HCT116 (cell line): Measurements from ENCODE around the gene BZW2. TPM values are rescaled to one million over a fixed set of nuclear protein-coding genes. Genes with fewer than 3 reads are reported as not detected.

Experiments used
- ATAC-seq: fragments of 200-7000 bp; cut with Tn5 transposase; 2 replicates; pipeline ENCODE4 v1.9.1; 2020; ENCODE audit warnings: mild to moderate bottlenecking, moderate library complexity
- BruUV-seq: library from RNA; stranded (reverse); fragments of 400-500 nt; replicated peaks from 2 replicates; lab custom pipeline; 2021; lab: Mats Ljungman, UMichigan
- CTCF ChIA-PET: fragments of 300-600 bp; sonication (Branson Sonifier 250); formaldehyde crosslinking; loops from one replicate; lab custom pipeline; 2021; ENCODE audit warnings: antibody characterized with exemption; lab: Charles Lee
- POLR2A ChIA-PET: fragments of 300-600, 350-600 bp; sonication (Branson Sonifier 250); formaldehyde crosslinking; loops from one replicate; lab custom pipeline; 2021; ENCODE audit warnings: antibody characterized with exemption; lab: Charles Lee
- RAD21 ChIA-PET, 2 experiments: fragments of 300-600 bp; sonication (Branson Sonifier 250); formaldehyde crosslinking; loops; one replicate each; lab custom pipeline; 2023; ENCODE audit warnings: low total read pairs in 2 of 2; ENCODE audit not compliant: uncharacterized antibody in 2 of 2, unreplicated experiment in 2 of 2, low non-redundant PET in 1 of 2; lab: Charles Lee
- DNase-seq: peaks from one replicate; pipeline ENCODE4 v3.0.0-alpha.2; 2010; ENCODE audit warnings: low read depth, low spot score
- H2AFZ ChIP-seq: fragments of 200-600 bp; shearing (Covaris generic), sonication (generic); 2 replicates; pipeline ENCODE4 v1.6.1; 2017; ENCODE audit warnings: low read depth, mixed run types, mixed read lengths, antibody characterized with exemption, low read length; ENCODE audit not compliant: poor library complexity, severe bottlenecking
- H3K27ac ChIP-seq: 2 replicates; pipeline ENCODE4 v1.5.1; 2012; ENCODE audit warnings: low read depth, low read length
- H3K27me3 ChIP-seq: fragments of 200-600 bp; sonication (generic); 2 replicates; pipeline ENCODE4 v1.6.1; 2016; ENCODE audit warnings: mixed run types, low read length, mixed read lengths; ENCODE audit not compliant: insufficient read depth
- H3K36me3 ChIP-seq, 2 experiments: fragments of 200-500 bp in 1 of 2; fragments of 200-600 bp in 1 of 2; sonication (Bioruptor generic) in 1 of 2; sonication (generic) in 1 of 2; 2 replicates each; pipeline versions ENCODE4 v1.5.1 to v1.6.1; 2014 to 2016; ENCODE audit warnings: low read length in 2 of 2, inconsistent platforms in 1 of 2, mixed read lengths in 1 of 2, mixed run types in 1 of 2; ENCODE audit not compliant: insufficient read depth in 2 of 2, control insufficient read depth in 1 of 2
- H3K4me1 ChIP-seq, 2 experiments: fragments of 200-600 bp in 1 of 2; sonication (generic) in 1 of 2; 2 replicates each; pipeline versions ENCODE4 v1.5.1 to v1.6.1; 2012 to 2017; ENCODE audit warnings: low read length in 2 of 2, inconsistent platforms in 1 of 2, mild to moderate bottlenecking in 1 of 2, mixed read lengths in 1 of 2, mixed run types in 1 of 2, moderate library complexity in 1 of 2; ENCODE audit not compliant: insufficient read depth in 2 of 2, control insufficient read depth in 1 of 2
- H3K4me2 ChIP-seq: fragments of 200-600 bp; sonication (generic); 2 replicates; pipeline ENCODE4 v1.6.1; 2017; ENCODE audit warnings: mixed run types, low read length, mixed read lengths
- H3K4me3 ChIP-seq, 2 experiments: fragments of 200-600 bp in 1 of 2; sonication (generic) in 1 of 2; replicated peaks in 1 of 2; 2 replicates each; pipeline ENCODE4 v1.5.1; 2011 to 2016; ENCODE audit warnings: low read length in 2 of 2, control low read depth in 1 of 2, low read depth in 1 of 2, mild to moderate bottlenecking in 1 of 2, mixed read lengths in 1 of 2, mixed run types in 1 of 2
- H3K79me2 ChIP-seq: fragments of 200-600 bp; sonication (generic); 2 replicates; pipeline ENCODE4 v1.6.1; 2017; ENCODE audit warnings: mild to moderate bottlenecking, mixed run types, low read length, moderate library complexity, mixed read lengths; ENCODE audit not compliant: insufficient read depth
- H3K9ac ChIP-seq: fragments of 200-600 bp; sonication (generic); 2 replicates; pipeline ENCODE4 v1.6.1; 2016; ENCODE audit warnings: low read length, mixed read lengths
- H3K9me2 ChIP-seq: fragments of 200-600 bp; sonication (generic), shearing (Covaris generic); 2 replicates; pipeline ENCODE4 v1.6.1; 2017; ENCODE audit warnings: mixed run types, mild to moderate bottlenecking, moderate library complexity; ENCODE audit not compliant: insufficient read depth
- H3K9me3 ChIP-seq, 2 experiments: fragments of 200-500 bp in 1 of 2; fragments of 200-600 bp in 1 of 2; sonication (Bioruptor generic) in 1 of 2; sonication (generic) in 1 of 2; 2 replicates each; pipeline ENCODE4 v1.6.1; 2014 to 2017; ENCODE audit warnings: low read length in 2 of 2, mixed read lengths in 2 of 2, inconsistent platforms in 1 of 2, low read depth in 1 of 2, mild to moderate bottlenecking in 1 of 2, mixed run types in 1 of 2, moderate library complexity in 1 of 2; ENCODE audit not compliant: control insufficient read depth in 1 of 2, insufficient read depth in 1 of 2
- H4K20me1 ChIP-seq: fragments of 200-600 bp; sonication (generic), shearing (Covaris generic); 2 replicates; pipeline ENCODE4 v1.6.1; 2017; ENCODE audit warnings: mixed run types, mild to moderate bottlenecking, moderate library complexity; ENCODE audit not compliant: insufficient read depth
- CBX3 ChIP-seq: IDR thresholded peaks from 2 replicates; pipeline ENCODE4 v1.6.1; 2012; ENCODE audit warnings: low read depth
- CEBPB ChIP-seq: IDR thresholded peaks from 2 replicates; pipeline ENCODE4 v1.6.1; 2012; ENCODE audit warnings: low read depth
- EGR1 ChIP-seq: IDR thresholded peaks from 2 replicates; pipeline ENCODE4 v1.6.1; 2012; ENCODE audit warnings: low read depth
- ELF1 ChIP-seq: IDR thresholded peaks from 2 replicates; pipeline ENCODE4 v1.6.1; 2012; ENCODE audit warnings: low read depth, borderline replicate concordance
- EZH2 ChIP-seq: fragments of 200-600 bp; sonication (generic); IDR thresholded peaks from 2 replicates; pipeline ENCODE4 v1.6.1; 2017; ENCODE audit warnings: antibody characterized with exemption, mixed run types
- EZH2phosphoT487 ChIP-seq: fragments of 200-600 bp; IDR thresholded peaks from 2 replicates; pipeline ENCODE4 v1.6.1; 2018; ENCODE audit warnings: antibody characterized with exemption, borderline replicate concordance
- FOSL1 ChIP-seq: IDR thresholded peaks from 2 replicates; pipeline ENCODE4 v1.6.1; 2012; ENCODE audit warnings: low read depth
- JUND ChIP-seq: IDR thresholded peaks from 2 replicates; pipeline ENCODE4 v1.6.1; 2012
- POLR2A ChIP-seq: IDR thresholded peaks from 2 replicates; pipeline ENCODE4 v1.7.0; 2011; ENCODE audit warnings: borderline replicate concordance; ENCODE audit not compliant: insufficient read depth, insufficient read length; ENCODE audit errors: extremely low read depth
- POLR2AphosphoS5 ChIP-seq: IDR thresholded peaks from 2 replicates; pipeline ENCODE4 v1.6.1; 2011; ENCODE audit warnings: mild to moderate bottlenecking, low read depth, low read length, moderate library complexity
- SIN3A ChIP-seq: IDR thresholded peaks from 2 replicates; pipeline ENCODE4 v1.6.1; 2012; ENCODE audit warnings: low read depth
- SP1 ChIP-seq: IDR thresholded peaks from 2 replicates; pipeline ENCODE4 v1.6.1; 2012; ENCODE audit warnings: low read depth
- SRF ChIP-seq: IDR thresholded peaks from 2 replicates; pipeline ENCODE4 v1.6.1; 2012; ENCODE audit warnings: low read depth
- YY1 ChIP-seq: IDR thresholded peaks from 2 replicates; pipeline ENCODE4 v1.6.1; 2011; ENCODE audit warnings: low read length, low read depth, moderate library complexity, mild to moderate bottlenecking; ENCODE audit not compliant: insufficient replicate concordance; ENCODE audit errors: extremely low read depth
- ZFX ChIP-seq: fragments of 450-650 bp; IDR thresholded peaks from 2 replicates; pipeline ENCODE4 v1.6.1; 2017
- ZNF274 ChIP-seq: fragments of 200-500 bp; sonication (Bioruptor generic); IDR thresholded peaks from 2 replicates; pipeline ENCODE4 v1.6.1; 2014; ENCODE audit warnings: mild to moderate bottlenecking, low read depth, low read length, inconsistent platforms
- intact Hi-C: fragments of 100-400 bp; cut with micrococcal nuclease; formaldehyde crosslinking; loops from 2 replicates; pipeline ENCODE4 v1.10.0; 2022
- total RNA-seq: library from RNA; stranded (reverse); gene quantifications from one replicate; pipeline ENCODE4 v1.2.1, GENCODE V29; 2021; ENCODE audit not compliant: unreplicated experiment
- TF ChIP-seq, protein P1 (sequence below), 3 experiments: fragments of 200-600 bp in 1 of 3; sonication (generic) in 1 of 3; IDR thresholded peaks in 2 of 3; conservative IDR thresholded peaks in 1 of 3; 2 replicates each; pipeline ENCODE4 v1.5.1; 2012 to 2017; ENCODE audit warnings: low read depth in 2 of 3, low read length in 2 of 3, antibody characterized with exemption in 1 of 3, borderline replicate concordance in 1 of 3, control low read depth in 1 of 3, mild to moderate bottlenecking in 1 of 3, mixed read lengths in 1 of 3, mixed run types in 1 of 3, moderate library complexity in 1 of 3; ENCODE audit not compliant: insufficient read depth in 1 of 3
- TF ChIP-seq, protein P2 (sequence below): IDR thresholded peaks from 2 replicates; pipeline ENCODE4 v1.6.1; 2012
- TF ChIP-seq, protein P3 (sequence below): IDR thresholded peaks from 2 replicates; pipeline ENCODE4 v1.6.1; 2011; ENCODE audit warnings: mild to moderate bottlenecking, low read length, moderate library complexity; ENCODE audit not compliant: insufficient replicate concordance; ENCODE audit errors: extremely low read depth
- TF ChIP-seq, protein P4 (sequence below): IDR thresholded peaks from 2 replicates; pipeline ENCODE4 v1.6.1; 2012

Gene BZW2
- total RNA-seq, 1 experiment from 2014 or later = 119 TPM

DNA sequence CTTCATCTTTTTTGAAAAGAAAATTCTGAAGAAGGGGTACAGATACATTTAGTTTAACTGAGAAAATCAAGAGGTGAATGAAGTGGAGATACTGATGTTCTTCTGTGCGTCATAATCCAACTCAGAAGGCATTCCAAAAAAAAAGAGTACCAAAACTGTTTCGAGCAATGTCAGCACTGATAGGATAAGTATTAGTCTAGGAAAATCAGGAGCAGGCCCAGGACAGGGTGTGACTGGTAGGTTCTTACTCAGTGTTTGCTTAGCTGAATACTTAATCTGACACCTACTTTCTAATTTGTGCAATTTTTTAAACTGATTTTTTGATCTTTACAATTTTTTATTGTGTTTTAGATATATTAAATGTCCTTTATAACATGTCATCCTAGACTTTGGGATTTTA is 4.3 kb downstream of the BZW2 start:
- Histone ChIP-seq H3K4me1 (peaks cover 27 to 29% of the 10 kb centered on the region in 2 experiments; a peak in 3 of 4 replicates), H3K36me3 (0 out of 4 replicates have a peak, but pooled peaks cover 0 to 4% of the 10 kb centered on the region in 2 experiments), H3K27me3 (no peaks in the 10 kb centered on the region), H3K9me3 (no peaks in the 10 kb centered on the region), H3K9me2 (no peaks in the 10 kb centered on the region), H3K9ac (no peak overlapping the region), H3K27ac (no peak overlapping the region), H2AFZ (no peak overlapping the region), H3K4me2 (no peak overlapping the region), H3K79me2 (peaks cover 91% of the 10 kb centered on the region), H4K20me1 (peaks cover 6% of the 10 kb centered on the region; the same call in 1 of the 2 replicates), H3K4me3 (no peak overlapping the region)
- BruUV-seq = no TSS peak
- no peak for DNase-seq
- ATAC-seq = no peak
- ChIA-PET POLR2A (no interaction called here), RAD21 (no interaction called here), CTCF (no interaction called here)
- TF ChIP-seq, protein P1, sequence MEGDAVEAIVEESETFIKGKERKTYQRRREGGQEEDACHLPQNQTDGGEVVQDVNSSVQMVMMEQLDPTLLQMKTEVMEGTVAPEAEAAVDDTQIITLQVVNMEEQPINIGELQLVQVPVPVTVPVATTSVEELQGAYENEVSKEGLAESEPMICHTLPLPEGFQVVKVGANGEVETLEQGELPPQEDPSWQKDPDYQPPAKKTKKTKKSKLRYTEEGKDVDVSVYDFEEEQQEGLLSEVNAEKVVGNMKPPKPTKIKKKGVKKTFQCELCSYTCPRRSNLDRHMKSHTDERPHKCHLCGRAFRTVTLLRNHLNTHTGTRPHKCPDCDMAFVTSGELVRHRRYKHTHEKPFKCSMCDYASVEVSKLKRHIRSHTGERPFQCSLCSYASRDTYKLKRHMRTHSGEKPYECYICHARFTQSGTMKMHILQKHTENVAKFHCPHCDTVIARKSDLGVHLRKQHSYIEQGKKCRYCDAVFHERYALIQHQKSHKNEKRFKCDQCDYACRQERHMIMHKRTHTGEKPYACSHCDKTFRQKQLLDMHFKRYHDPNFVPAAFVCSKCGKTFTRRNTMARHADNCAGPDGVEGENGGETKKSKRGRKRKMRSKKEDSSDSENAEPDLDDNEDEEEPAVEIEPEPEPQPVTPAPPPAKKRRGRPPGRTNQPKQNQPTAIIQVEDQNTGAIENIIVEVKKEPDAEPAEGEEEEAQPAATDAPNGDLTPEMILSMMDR (IDR thresholded peaks at IDR 0.05 in 2 of 3, conservative IDR thresholded peaks at IDR 0.05 in 1 of 3; ENCODE audit: borderline replicate concordance in 1 of 3, insufficient read depth in 1 of 3, low read depth in 2 of 3, low read length in 2 of 3) = no peak
- TF ChIP-seq ZFX (no peak), CEBPB (no peak), POLR2AphosphoS5 (no peak), EZH2phosphoT487 (no peak), ELF1 (no peak), EZH2 (no peak), SIN3A (no peak), ZNF274 (no peak), SP1 (no peak), SRF (no peak), POLR2A (no peak), FOSL1 (no peak), EGR1 (no peak), CBX3 (no peak), JUND (no peak), YY1 (no peak)
- TF ChIP-seq, protein P2, sequence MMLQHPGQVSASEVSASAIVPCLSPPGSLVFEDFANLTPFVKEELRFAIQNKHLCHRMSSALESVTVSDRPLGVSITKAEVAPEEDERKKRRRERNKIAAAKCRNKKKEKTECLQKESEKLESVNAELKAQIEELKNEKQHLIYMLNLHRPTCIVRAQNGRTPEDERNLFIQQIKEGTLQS = no peak
- TF ChIP-seq, protein P3, sequence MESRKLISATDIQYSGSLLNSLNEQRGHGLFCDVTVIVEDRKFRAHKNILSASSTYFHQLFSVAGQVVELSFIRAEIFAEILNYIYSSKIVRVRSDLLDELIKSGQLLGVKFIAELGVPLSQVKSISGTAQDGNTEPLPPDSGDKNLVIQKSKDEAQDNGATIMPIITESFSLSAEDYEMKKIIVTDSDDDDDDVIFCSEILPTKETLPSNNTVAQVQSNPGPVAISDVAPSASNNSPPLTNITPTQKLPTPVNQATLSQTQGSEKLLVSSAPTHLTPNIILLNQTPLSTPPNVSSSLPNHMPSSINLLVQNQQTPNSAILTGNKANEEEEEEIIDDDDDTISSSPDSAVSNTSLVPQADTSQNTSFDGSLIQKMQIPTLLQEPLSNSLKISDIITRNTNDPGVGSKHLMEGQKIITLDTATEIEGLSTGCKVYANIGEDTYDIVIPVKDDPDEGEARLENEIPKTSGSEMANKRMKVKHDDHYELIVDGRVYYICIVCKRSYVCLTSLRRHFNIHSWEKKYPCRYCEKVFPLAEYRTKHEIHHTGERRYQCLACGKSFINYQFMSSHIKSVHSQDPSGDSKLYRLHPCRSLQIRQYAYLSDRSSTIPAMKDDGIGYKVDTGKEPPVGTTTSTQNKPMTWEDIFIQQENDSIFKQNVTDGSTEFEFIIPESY = no peak
- TF ChIP-seq, protein P4, sequence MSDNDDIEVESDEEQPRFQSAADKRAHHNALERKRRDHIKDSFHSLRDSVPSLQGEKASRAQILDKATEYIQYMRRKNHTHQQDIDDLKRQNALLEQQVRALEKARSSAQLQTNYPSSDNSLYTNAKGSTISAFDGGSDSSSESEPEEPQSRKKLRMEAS = no peak
- intact Hi-C loops = no loop called here
